Raji (cell line): ENCODE results near the gene CATSPERD.

Source experiments
- POLR2A ChIP-seq: IDR thresholded peaks from 2 replicates; pipeline ENCODE4 v1.6.1; 2011; ENCODE audit warnings: low read depth, low read length, control low read depth; ENCODE audit not compliant: insufficient read depth

CATSPERD gene

GRCh38 chr19:5703819-5704818, 16.3 kb upstream of the CATSPERD start:
- no peak for TF ChIP-seq POLR2A

- TF ChIP-seq POLR2A: no peak
Observed at GRCh38 chr19:5705552-5705951, 14.9 kb upstream of the CATSPERD start.

- TF ChIP-seq POLR2A: no peak
Observed at GRCh38 chr19:5706876-5707573, 13.4 kb upstream of the CATSPERD start.

GRCh38 chr19:5707576-5708575, 12.6 kb upstream of the CATSPERD start:
- no peak for TF ChIP-seq POLR2A

- TF ChIP-seq POLR2A: no peak
Observed at GRCh38 chr19:5711025-5711424, 9.4 kb upstream of the CATSPERD start.

GRCh38 chr19:5711713-5712161, 8.7 kb upstream of the CATSPERD start:
- no peak for TF ChIP-seq POLR2A

GRCh38 chr19:5713228-5713627, 7.2 kb upstream of the CATSPERD start:
- TF ChIP-seq POLR2A: no peak

- no peak for TF ChIP-seq POLR2A
Observed at GRCh38 chr19:5714816-5715215, 5.6 kb upstream of the CATSPERD start.

- no peak for TF ChIP-seq POLR2A
Observed at GRCh38 chr19:5717215-5717935, 3.1 kb upstream of the CATSPERD start.

GRCh38 chr19:5718037-5718578, 2.3 kb upstream of the CATSPERD start:
- no peak for TF ChIP-seq POLR2A

- TF ChIP-seq POLR2A: peak; percentile 46; the same call in 1 of the 2 replicates
Observed at GRCh38 chr19:5718579-5719273, 1.7 kb upstream of the CATSPERD start.

GRCh38 chr19:5719274-5719960, 1.0 kb upstream of the CATSPERD start:
- no peak for TF ChIP-seq POLR2A
